NCI-H2081 treated with DMSO at 0.1 percent for 48 hours (cell line): Measurements from ENCODE around the gene DHRSX.
"Not testable (repeated sequence)": the region's sequence is repeated elsewhere in the genome, so short reads cannot be mapped to it uniquely, and the experiment has no call there.

ENCODE experiments used
- DNase-seq: peaks from one replicate; lab custom pipeline; 2025; lab: John Stamatoyannopoulos, UW

The DHRSX gene, protein sequence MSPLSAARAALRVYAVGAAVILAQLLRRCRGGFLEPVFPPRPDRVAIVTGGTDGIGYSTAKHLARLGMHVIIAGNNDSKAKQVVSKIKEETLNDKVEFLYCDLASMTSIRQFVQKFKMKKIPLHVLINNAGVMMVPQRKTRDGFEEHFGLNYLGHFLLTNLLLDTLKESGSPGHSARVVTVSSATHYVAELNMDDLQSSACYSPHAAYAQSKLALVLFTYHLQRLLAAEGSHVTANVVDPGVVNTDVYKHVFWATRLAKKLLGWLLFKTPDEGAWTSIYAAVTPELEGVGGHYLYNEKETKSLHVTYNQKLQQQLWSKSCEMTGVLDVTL

GRCh38 chrX:2500803-2501558, at the start of gene DHRSX, which contains the start of gene ZBED1:
Gene DHRSX (minus strand): TSS chrX:2500976. CDS start chrX:2500925, 51 bp downstream.
Gene ZBED1 (minus strand): TSS chrX:2500976. CDS start chrX:2490719, 10,257 bp downstream.
- no peak for DNase-seq

DNA sequence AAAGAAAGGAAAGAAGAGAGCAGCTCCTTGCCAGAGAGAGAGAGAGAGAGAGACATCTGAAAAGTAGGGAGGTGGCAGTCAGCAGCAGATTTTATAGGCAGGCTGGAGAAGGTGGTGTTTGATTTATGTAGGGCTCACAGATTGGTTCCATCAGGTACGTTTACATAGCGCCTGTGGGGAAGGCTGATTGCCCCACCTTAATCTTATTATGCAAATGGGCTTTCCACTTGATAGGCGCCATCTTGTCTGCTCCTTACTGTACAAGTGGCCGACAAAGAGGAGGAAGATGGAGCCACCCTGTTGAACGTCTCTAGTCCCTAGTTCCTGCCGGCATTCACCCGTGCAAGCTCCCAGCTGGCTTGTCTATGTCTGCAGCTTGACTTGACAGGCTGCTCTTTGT, 49.1 kb upstream of the DHRSX start:
- no peak for DNase-seq

DNA sequence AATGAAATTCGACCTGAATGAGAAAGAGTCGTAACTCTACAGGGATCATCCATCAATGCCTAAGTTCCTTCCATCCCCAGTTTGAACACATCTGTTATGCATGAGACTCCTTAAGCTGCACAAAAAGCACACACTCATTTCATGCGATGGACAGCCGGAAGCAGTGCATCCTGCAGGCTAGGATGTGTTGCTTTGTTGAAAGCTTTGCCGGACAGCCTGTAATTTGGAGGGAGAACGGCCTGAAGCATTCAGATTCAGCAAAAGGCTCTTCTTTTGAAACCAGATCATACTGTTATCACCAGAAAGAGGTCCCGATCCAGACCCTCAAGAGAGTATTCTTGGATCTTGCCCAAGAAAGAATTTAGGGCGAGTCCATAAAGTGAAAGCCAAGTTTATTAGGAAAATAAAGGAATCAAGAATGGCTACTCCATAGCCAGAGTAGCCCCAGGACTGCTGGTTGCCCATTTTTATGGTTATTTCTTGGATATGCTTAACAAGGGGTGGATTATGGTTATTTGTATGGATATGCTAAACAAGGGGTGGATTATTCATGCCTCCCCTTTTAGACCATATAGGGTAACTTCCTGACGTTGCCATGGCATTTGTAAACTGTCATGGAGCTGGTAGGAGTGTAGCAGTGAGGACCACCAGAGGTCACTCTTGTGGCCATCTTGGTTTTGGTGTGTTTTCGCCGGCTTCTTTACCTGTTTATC, 48.1 kb upstream of the DHRSX start:
- no peak for DNase-seq

- DNase-seq = no peak
These were observed 47.0 kb upstream of the DHRSX start for GRCh38 chrX:2547736-2548135.

- no peak for DNase-seq
These were observed 45.7 kb upstream of the DHRSX start for GRCh38 chrX:2546496-2546895.

DNA sequence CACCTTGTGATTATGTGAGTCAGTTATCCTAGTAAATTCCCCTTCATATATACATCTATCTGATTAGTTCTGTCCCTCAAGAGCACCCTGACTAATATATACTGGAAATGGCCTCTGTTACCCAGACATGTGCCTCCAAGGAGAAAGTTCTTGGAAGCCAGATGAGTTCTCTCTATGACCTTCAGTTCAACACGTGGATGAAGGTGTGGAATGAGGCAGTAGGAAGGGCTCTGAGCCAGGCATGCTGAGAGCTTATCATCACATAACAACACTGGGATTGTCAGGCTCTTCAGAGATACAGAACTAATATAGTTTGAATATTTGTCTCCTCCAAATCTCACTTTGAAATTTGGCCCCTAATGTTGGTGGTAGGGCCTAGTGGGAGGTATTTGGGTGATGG, 44.4 kb upstream of the DHRSX start:
- DNase-seq = no peak

- no peak for DNase-seq
These were observed 42.2 kb upstream of the DHRSX start for GRCh38 chrX:2542826-2543521.

- no peak for DNase-seq
These were observed 40.8 kb upstream of the DHRSX start for GRCh38 chrX:2541603-2542002.

DNA sequence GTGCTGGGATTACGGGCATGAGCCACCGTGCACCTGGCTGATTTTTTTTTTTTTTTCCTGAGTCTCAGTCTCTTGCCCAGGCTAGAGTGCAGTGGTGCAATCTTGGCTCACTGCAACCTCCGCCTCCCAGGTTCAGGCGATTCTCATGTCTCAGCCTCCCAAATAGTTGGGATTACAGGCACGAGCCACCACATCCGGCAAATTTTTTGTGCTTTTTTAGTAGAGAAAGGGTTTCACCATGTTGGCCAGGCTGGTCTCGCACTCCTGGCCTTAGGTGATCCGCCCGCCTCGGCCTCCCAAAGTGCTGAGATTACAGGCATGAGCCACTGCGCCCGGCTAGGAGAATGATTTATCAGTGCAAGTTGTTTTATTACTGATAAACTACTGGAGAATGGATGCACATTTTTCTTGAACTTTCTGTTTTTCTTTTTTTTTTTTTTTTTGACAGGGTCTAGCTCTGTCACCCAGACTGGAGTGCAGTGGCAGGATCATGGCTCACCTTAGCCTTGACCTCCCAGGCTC, 39.7 kb upstream of the DHRSX start:
- DNase-seq = no peak

DNA sequence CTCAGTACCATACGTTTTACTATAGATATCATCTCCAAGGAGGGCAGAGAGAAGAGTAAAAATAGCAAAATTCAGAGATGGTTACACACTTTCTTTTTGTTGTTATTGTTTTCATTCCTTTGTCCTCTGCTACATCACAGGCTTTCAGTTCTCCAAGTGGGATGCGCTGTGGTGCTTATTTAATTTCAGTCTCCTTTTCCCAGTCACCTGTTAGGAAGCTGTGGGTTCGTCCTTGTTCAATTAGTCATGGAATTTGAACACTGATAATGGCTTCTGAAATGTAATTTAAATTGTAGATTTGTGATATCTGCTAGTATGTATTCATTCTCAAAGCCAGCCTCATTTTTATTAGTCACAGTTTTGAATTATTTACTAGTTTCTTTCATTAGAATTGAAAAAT, 38.8 kb upstream of the DHRSX start:
- no peak for DNase-seq

GRCh38 chrX:2538031-2538757, 37.4 kb upstream of the DHRSX start:
- no peak for DNase-seq

- DNase-seq = no peak
These were observed 36.2 kb upstream of the DHRSX start for GRCh38 chrX:2536974-2537373.

DNA sequence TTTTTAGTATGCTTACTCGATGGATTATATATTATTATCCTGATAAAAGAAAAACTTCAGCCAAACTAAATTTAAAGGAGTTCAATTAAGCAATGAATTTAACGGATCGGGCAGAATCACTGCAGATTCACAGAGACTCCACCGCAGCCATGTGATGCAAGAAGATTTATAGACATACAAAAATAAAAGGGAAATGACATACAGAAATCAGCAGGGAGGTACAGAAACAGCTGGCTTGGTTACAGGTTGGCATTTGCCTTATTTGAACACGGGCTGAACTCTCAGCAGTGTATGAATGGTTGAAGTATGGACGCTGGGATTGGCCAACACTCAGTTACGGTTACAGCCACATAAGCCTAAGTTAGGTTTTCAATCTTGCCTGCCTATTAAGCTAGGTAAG, 35.4 kb upstream of the DHRSX start:
- DNase-seq = no peak

GRCh38 chrX:2534261-2535021, 33.7 kb upstream of the DHRSX start:
- not testable (repeated sequence) for DNase-seq

DNA sequence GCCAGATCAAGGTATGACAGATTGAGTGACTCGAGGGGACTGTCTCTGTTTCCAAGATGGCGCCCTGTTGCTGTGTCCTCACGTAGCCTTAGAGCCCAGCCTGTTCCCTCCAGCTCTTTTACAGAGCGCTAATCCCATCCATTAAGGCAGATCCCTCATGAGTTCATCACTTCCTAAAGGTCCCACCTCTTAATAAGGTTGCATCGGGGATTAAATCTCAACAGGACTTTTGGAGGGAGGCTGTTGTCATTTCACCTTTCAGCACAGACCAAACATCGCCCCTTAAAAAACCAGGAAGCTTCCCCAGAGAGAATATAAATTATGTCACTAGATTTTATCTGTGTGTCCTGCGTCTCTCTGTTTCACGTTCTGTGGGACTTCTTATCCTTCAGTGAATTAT, 32.6 kb upstream of the DHRSX start:
- no peak for DNase-seq

GRCh38 chrX:2526390-2526789, 25.6 kb upstream of the DHRSX start:
- DNase-seq = no peak

GRCh38 chrX:2523911-2524310, 23.1 kb upstream of the DHRSX start:
- DNase-seq = no peak

DNA sequence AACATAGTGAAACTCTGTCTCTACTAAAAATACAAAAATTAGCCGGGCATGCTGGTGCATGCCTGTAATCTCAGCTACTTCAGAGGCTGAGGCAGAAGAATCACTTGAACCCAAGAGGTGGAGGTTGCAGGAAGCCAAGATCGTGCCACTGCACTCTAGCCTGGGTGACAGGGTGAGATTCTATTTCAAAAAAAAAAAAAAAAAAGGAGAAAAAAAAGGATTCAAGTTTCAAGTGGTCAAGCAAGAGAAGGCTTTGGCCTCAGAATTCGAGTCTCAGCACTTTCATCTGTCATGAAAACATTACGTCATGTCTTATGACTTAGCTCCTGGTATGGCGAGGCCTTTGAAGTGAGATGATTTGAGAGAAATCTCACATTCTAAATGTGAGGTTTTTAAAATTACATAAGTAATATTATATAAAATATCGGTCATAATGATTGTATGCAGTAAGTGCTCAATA, 21.2 kb upstream of the DHRSX start:
- DNase-seq = no peak

DNA sequence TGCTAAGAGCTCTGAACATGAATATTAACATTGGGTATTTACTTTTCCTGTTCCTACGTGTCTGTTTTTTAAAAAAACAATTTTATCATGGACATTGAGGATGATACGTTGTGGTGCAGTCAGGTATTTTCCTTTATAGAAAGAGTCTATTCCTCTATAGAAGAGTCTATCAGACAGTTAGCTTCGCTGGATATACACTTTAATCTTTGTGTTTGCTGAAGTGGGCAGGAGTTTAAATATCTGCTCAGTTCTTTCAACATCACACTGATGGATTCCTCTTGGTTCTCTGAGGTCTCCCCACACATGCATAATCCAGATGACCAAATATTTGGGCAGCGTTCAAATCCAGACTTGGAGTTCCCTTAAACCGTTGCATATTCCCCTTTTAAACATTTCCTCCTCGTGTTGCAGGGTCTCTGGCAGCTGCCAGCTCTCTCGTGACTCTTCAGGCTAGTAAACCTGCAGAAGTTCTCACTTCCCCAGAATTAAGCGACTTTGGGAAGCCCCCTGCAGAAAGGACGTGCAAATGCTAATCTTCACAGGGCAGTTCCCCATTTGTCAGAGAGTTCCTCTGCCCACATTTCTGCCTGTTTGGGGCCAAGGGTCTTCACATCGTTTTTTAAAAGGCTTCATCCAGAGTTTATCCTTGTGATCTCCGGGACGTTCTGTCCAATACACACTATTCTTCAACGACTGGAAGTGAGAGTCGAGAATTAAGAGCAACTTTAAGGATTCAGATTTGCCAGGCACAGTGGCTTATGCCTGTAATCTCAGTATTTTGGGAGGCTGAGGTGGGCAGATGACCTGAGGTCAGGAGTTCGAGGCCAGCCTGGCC, 20.5 kb upstream of the DHRSX start:
- no peak for DNase-seq
